A549 (cell line): ENCODE data around the gene AAMDC. TPM values are rescaled to one million over a fixed set of nuclear protein-coding genes. Genes with fewer than 3 reads are reported as not detected.

Experiments
- ATAC-seq, 2 experiments: fragments of 200-7000 bp in 1 of 2; fragments of >200 bp in 1 of 2; cut with Nextera tagmentation in 1 of 2; cut with Tn5 transposase in 1 of 2; 3 replicates each; pipeline versions ENCODE4 v1.8.0 to v1.9.1; 2018 to 2020; ENCODE audit warnings: mild to moderate bottlenecking in 1 of 2, moderate library complexity in 1 of 2
- CTCF ChIA-PET: fragments of 300-600 bp; sonication (Branson Sonifier 250); formaldehyde crosslinking; extraction: SDS; loops from one replicate; lab custom pipeline; 2021; ENCODE audit warnings: antibody characterized with exemption, inconsistent platforms; lab: Yijun Ruan, JAX
- POLR2A ChIA-PET: fragments of 350-600 bp; formaldehyde crosslinking; extraction: SDS; loops from one replicate; lab custom pipeline; 2021; ENCODE audit warnings: antibody characterized with exemption, inconsistent platforms; lab: Yijun Ruan, JAX
- DNase-seq, 2 experiments: peaks; one replicate each; pipeline versions ENCODE4 v3.0.0 to v3.0.0-alpha.2; 2011 to 2016; ENCODE audit warnings: low read depth in 1 of 2, low spot score in 1 of 2
- FAIRE-seq: peaks from 2 replicates; lab custom pipeline; 2011; peaks lifted over from hg19 to GRCh38; lab: Jason Lieb, UNC
- H3K27ac ChIP-seq, 2 experiments: fragments of >200 bp; sonication (Bioruptor Twin); formaldehyde crosslinking; 3 replicates each; pipeline ENCODE4 v1.5.1; 2016 to 2017
- H3K4me1 ChIP-seq: fragments of >200 bp; sonication (Bioruptor Twin); formaldehyde crosslinking; 3 replicates; pipeline ENCODE4 v1.6.1; 2016
- H3K4me2 ChIP-seq: fragments of >200 bp; sonication (Bioruptor Twin); formaldehyde crosslinking; 3 replicates; pipeline ENCODE4 v1.6.1; 2016
- H3K4me3 ChIP-seq: fragments of >200 bp; sonication (Bioruptor Twin); formaldehyde crosslinking; 3 replicates; pipeline ENCODE4 v1.5.1; 2016
- H3K9me3 ChIP-seq: fragments of >200 bp; sonication (Bioruptor Twin); formaldehyde crosslinking; 3 replicates; pipeline ENCODE4 v1.6.1; 2016
- CHD4 ChIP-seq: fragments of 200-600 bp; sonication (generic); IDR thresholded peaks from 2 replicates; pipeline ENCODE4 v1.6.1; 2016; ENCODE audit warnings: antibody characterized with exemption, mild to moderate bottlenecking, borderline replicate concordance
- EHF ChIP-seq: fragments of 250-450 bp; sonication (Bioruptor Pico); IDR thresholded peaks from 2 replicates; pipeline ENCODE4 v1.5.0; 2020; ENCODE audit warnings: mild to moderate bottlenecking
- EP300 ChIP-seq, 2 experiments: fragments of >200 bp; sonication (Bioruptor Twin); formaldehyde crosslinking; IDR thresholded peaks; 2 replicates in 1 of 2; 3 replicates in 1 of 2; pipeline ENCODE4 v1.6.1; 2016 to 2017
- FOSL2 ChIP-seq, 2 experiments: fragments of 450-650 bp in 1 of 2; fragments of >200 bp in 1 of 2; sonication (Bioruptor Twin) in 1 of 2; formaldehyde crosslinking; IDR thresholded peaks; 2 replicates each; pipeline versions ENCODE4 v1.5.0 to v1.6.1; 2016 to 2020; ENCODE audit warnings: mild to moderate bottlenecking in 1 of 2, moderate library complexity in 1 of 2
- GATA3 ChIP-seq: IDR thresholded peaks from 2 replicates; pipeline ENCODE4 v1.6.1; 2012; ENCODE audit warnings: borderline replicate concordance
- HDAC2 ChIP-seq: fragments of 200-600 bp; sonication (generic); IDR thresholded peaks from 2 replicates; pipeline ENCODE4 v1.6.1; 2016
- HEYL ChIP-seq: fragments of 250-450 bp; sonication (Bioruptor Pico); IDR thresholded peaks from 2 replicates; pipeline ENCODE4 v1.8.0; 2021; ENCODE audit warnings: mild to moderate bottlenecking, moderate library complexity
- HOXA7 ChIP-seq: fragments of 250-450 bp; sonication (Bioruptor Pico); IDR thresholded peaks from 2 replicates; pipeline ENCODE4 v1.5.0; 2020; ENCODE audit warnings: mild to moderate bottlenecking, moderate library complexity
- HOXB5 ChIP-seq: fragments of 250-450 bp; sonication (Bioruptor Pico); IDR thresholded peaks from 2 replicates; pipeline ENCODE4 v1.5.0; 2020; ENCODE audit warnings: mild to moderate bottlenecking, moderate library complexity
- JUNB ChIP-seq: fragments of >200 bp; sonication (Bioruptor Twin); formaldehyde crosslinking; IDR thresholded peaks from 2 replicates; pipeline ENCODE4 v1.6.1; 2016
- MAFK ChIP-seq: fragments of 450-650 bp; IDR thresholded peaks from 2 replicates; pipeline ENCODE4 v1.6.1; 2014; ENCODE audit not compliant: partially characterized antibody
- PHF8 ChIP-seq: fragments of 200-600 bp; sonication (generic); IDR thresholded peaks from 2 replicates; pipeline ENCODE4 v1.6.1; 2016; ENCODE audit warnings: low read depth, mild to moderate bottlenecking, antibody characterized with exemption, moderate library complexity, borderline replicate concordance
- RCOR1 ChIP-seq: fragments of 150-350 bp; IDR thresholded peaks from 2 replicates; pipeline ENCODE4 v1.6.1; 2014; ENCODE audit warnings: antibody characterized with exemption, low read length, low read depth
- RFX5 ChIP-seq: fragments of 450-650 bp; IDR thresholded peaks from 2 replicates; pipeline ENCODE4 v1.7.1; 2014; ENCODE audit warnings: antibody characterized with exemption, mild to moderate bottlenecking, moderate library complexity
- RNF2 ChIP-seq: fragments of 200-600 bp; sonication (generic); IDR thresholded peaks from 2 replicates; pipeline ENCODE4 v1.6.1; 2016; ENCODE audit warnings: low read depth, mild to moderate bottlenecking, antibody characterized with exemption, moderate library complexity, borderline replicate concordance
- SMC3 ChIP-seq: fragments of >200 bp; sonication (Bioruptor Twin); formaldehyde crosslinking; IDR thresholded peaks from 3 replicates; pipeline ENCODE4 v1.6.1; 2018; ENCODE audit warnings: inconsistent platforms
- SREBF2 ChIP-seq: fragments of 450-650 bp; IDR thresholded peaks from 2 replicates; pipeline ENCODE4 v1.6.1; 2014; ENCODE audit warnings: mild to moderate bottlenecking, moderate library complexity
- ZC3H11A ChIP-seq: fragments of 450-650 bp; IDR thresholded peaks from 2 replicates; pipeline ENCODE4 v1.6.1; 2014; ENCODE audit warnings: antibody characterized with exemption, mild to moderate bottlenecking
- ZSCAN20 ChIP-seq: fragments of 250-450 bp; sonication (Bioruptor Pico); IDR thresholded peaks from 2 replicates; pipeline ENCODE4 v1.8.0; 2022; ENCODE audit warnings: mild to moderate bottlenecking, moderate library complexity
- WGBS: methylation state at CpG from one replicate; pipeline ENCODE4 v1.1.6; 2017; ENCODE audit errors: missing lambda C conversion rate; 5-methylcytosine and 5-hydroxymethylcytosine counted together
- polyA plus RNA-seq, 4 experiments: library from polyadenylated mRNA; depleted of rRNA in 3 of 4; stranded (reverse); fragments of >200 nt; fragmentation: RNase III in 1 of 4; extraction: RNeasy Plus Mini Kit Qiagen cat#74134 plus additional on column Dnase treatment in 1 of 4; gene quantifications; 2 replicates in 3 of 4; 3 replicates in 1 of 4; pipeline ENCODE4 v1.2.3, GENCODE V29; 2011 to 2017
- TF ChIP-seq, protein P1 (sequence below): fragments of >200 bp; sonication (Bioruptor Twin); formaldehyde crosslinking; IDR thresholded peaks from 3 replicates; pipeline ENCODE4 v1.5.1; 2016
- TF ChIP-seq, protein P2 (sequence below): IDR thresholded peaks from 2 replicates; pipeline ENCODE4 v1.6.1; 2012
- TF ChIP-seq, protein P3 (sequence below): fragments of 250-450 bp; sonication (Bioruptor Pico); IDR thresholded peaks from 2 replicates; pipeline ENCODE4 v1.5.0; 2021; ENCODE audit warnings: mild to moderate bottlenecking, moderate library complexity, borderline replicate concordance
- TF ChIP-seq, protein P4 (sequence below): IDR thresholded peaks from 2 replicates; pipeline ENCODE4 v1.6.1; 2012; ENCODE audit warnings: low read depth, borderline replicate concordance

Gene AAMDC
- polyA plus RNA-seq, 2 of the 4 experiments (the other 2 are of a cell fraction), result 25.4 to 36.5 TPM

DNA sequence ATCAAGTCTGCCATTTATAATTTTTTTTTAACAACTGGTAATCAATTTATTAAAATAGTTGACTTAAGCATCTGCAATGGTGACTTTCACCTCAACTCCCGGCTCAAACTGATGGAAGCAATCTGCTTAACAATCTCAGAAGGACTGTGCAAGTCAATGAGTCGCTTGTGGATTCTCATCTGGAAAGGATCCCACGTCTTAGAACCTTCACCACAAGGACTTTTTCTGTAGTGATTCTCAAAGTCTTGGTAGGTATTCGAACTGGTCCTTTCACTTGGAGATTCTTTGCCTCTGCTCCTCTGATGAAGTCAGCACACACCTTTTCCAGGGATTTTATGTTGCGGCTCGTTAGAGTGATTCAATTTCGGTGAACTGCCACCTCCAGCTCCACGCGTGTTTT is 7.7 kb upstream of the AAMDC start:
- FAIRE-seq, result no peak
- 94% methylated on average over 9 of the region's 9 CpGs for WGBS
- ChIA-PET CTCF (no interaction called here), POLR2A (no interaction called here)
- Histone ChIP-seq H3K4me1 (peaks cover 10% of the 10 kb centered on the region; the same call in 2 of the 3 replicates), H3K27ac (no peak overlapping the region), H3K9me3 (peaks cover 9% of the 10 kb centered on the region; the same call in 2 of the 3 replicates), H3K4me2 (no peak overlapping the region), H3K4me3 (no peak overlapping the region)
- TF ChIP-seq EHF, result no peak
- no peak for TF ChIP-seq SREBF2
- no peak for TF ChIP-seq GATA3
- ATAC-seq, result no peak
- DNase-seq, result no peak

DNA sequence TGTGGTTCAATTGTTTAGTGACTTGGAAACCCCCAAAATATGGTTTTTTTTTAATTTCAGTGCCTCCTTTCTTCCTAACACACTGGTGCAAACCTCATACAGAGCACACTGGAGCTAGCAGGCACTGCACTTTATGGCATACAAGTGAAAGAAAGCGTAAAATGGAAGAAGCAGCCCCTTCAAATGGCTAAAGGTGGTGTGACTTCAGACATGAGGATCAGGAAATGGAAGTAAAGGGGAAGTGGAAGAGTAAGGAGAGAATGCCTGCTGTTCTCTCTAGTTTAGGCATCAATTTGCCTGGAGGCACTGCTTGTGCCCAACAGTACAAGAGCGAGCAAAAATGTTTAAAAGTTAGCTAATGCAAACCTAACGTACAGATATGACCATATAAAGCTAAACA is 6.1 kb upstream of the AAMDC start:
- DNase-seq (no peak), FAIRE-seq (no peak)
- Histone ChIP-seq H3K9me3 (peaks cover 9% of the 10 kb centered on the region; the same call in 2 of the 3 replicates), H3K4me1 (peaks cover 16% of the 10 kb centered on the region; the same call in 2 of the 3 replicates), H3K4me2 (no peak overlapping the region)
- POLR2A ChIA-PET, result no interaction called here
- CTCF ChIA-PET, result no interaction called here
- no peak for TF ChIP-seq GATA3
- TF ChIP-seq FOSL2 (IDR thresholded peaks at IDR 0.05), result no peak
- no peak for TF ChIP-seq FOSL2 (CRISPR knock-in tag; IDR thresholded peaks at IDR 0.05)
- no peak for TF ChIP-seq HOXB5 (CRISPR knock-in tag)
- no peak for TF ChIP-seq RFX5
- TF ChIP-seq ZSCAN20, result no peak
- no peak for TF ChIP-seq SMC3
- no peak for TF ChIP-seq HDAC2
- TF ChIP-seq, protein P1, sequence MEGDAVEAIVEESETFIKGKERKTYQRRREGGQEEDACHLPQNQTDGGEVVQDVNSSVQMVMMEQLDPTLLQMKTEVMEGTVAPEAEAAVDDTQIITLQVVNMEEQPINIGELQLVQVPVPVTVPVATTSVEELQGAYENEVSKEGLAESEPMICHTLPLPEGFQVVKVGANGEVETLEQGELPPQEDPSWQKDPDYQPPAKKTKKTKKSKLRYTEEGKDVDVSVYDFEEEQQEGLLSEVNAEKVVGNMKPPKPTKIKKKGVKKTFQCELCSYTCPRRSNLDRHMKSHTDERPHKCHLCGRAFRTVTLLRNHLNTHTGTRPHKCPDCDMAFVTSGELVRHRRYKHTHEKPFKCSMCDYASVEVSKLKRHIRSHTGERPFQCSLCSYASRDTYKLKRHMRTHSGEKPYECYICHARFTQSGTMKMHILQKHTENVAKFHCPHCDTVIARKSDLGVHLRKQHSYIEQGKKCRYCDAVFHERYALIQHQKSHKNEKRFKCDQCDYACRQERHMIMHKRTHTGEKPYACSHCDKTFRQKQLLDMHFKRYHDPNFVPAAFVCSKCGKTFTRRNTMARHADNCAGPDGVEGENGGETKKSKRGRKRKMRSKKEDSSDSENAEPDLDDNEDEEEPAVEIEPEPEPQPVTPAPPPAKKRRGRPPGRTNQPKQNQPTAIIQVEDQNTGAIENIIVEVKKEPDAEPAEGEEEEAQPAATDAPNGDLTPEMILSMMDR, result no peak
- TF ChIP-seq JUNB, result no peak
- no peak for TF ChIP-seq RCOR1
- TF ChIP-seq EP300 (IDR thresholded peaks at IDR 0.05), result no peak
- TF ChIP-seq HEYL, result no peak
- TF ChIP-seq RNF2, result no peak
- TF ChIP-seq, protein P2, sequence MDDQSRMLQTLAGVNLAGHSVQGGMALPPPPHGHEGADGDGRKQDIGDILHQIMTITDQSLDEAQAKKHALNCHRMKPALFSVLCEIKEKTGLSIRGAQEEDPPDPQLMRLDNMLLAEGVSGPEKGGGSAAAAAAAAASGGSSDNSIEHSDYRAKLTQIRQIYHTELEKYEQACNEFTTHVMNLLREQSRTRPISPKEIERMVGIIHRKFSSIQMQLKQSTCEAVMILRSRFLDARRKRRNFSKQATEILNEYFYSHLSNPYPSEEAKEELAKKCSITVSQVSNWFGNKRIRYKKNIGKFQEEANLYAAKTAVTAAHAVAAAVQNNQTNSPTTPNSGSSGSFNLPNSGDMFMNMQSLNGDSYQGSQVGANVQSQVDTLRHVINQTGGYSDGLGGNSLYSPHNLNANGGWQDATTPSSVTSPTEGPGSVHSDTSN, result no peak
- TF ChIP-seq, protein P3, sequence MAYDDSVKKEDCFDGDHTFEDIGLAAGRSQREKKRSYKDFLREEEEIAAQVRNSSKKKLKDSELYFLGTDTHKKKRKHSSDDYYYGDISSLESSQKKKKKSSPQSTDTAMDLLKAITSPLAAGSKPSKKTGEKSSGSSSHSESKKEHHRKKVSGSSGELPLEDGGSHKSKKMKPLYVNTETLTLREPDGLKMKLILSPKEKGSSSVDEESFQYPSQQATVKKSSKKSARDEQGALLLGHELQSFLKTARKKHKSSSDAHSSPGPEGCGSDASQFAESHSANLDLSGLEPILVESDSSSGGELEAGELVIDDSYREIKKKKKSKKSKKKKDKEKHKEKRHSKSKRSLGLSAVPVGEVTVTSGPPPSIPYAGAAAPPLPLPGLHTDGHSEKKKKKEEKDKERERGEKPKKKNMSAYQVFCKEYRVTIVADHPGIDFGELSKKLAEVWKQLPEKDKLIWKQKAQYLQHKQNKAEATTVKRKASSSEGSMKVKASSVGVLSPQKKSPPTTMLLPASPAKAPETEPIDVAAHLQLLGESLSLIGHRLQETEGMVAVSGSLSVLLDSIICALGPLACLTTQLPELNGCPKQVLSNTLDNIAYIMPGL (CRISPR knock-in tag), result no peak
- no peak for TF ChIP-seq CHD4
- TF ChIP-seq ZC3H11A, result no peak
- TF ChIP-seq, all 56 proteins: peak for 0
- 93% methylated on average over 3 of the region's 3 CpGs for WGBS
- Histone ChIP-seq H3K4me3 (no peak overlapping the region), H3K27ac (no peak overlapping the region)
- ATAC-seq, result no peak

DNA sequence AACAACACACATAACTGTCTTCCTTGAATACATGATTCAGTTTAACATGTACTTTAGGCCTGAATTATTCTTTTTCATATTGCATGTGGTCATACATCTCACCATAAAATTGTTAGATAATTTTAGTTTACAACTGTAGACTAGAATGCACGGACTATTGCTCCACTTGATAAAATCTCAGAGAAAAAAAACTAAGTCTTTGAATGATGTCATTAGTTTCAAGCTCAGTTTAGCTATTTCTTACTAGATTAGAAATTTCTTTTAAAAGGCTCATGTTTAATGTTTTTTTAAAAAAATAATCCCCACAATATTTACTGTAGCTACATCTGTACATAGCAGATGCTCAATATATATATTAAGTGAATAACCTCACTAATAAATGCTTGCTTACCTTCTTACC is 5.5 kb upstream of the AAMDC start:
- CTCF ChIA-PET, result no interaction called here
- peaks cover 16% of the 10 kb centered on the region; the same call in 2 of the 3 replicates for H3K4me1 ChIP-seq
- H3K4me2 ChIP-seq, result no peak overlapping the region
- 89% methylated on average over 1 of the region's 1 CpG for WGBS
- DNase-seq (no peak), ATAC-seq (no peak), FAIRE-seq (no peak)
- TF ChIP-seq, protein P4, sequence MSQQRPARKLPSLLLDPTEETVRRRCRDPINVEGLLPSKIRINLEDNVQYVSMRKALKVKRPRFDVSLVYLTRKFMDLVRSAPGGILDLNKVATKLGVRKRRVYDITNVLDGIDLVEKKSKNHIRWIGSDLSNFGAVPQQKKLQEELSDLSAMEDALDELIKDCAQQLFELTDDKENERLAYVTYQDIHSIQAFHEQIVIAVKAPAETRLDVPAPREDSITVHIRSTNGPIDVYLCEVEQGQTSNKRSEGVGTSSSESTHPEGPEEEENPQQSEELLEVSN, result no peak
- no peak for TF ChIP-seq HOXB5 (CRISPR knock-in tag)
- no peak for TF ChIP-seq SMC3
- TF ChIP-seq HOXA7 (CRISPR knock-in tag), result no peak
- no peak for TF ChIP-seq PHF8
- no peak for TF ChIP-seq GATA3
- TF ChIP-seq MAFK, result no peak
- H3K9me3 ChIP-seq, result peaks cover 9% of the 10 kb centered on the region; the same call in 2 of the 3 replicates
- no peak overlapping the region for H3K4me3 ChIP-seq
- no peak overlapping the region for H3K27ac ChIP-seq
- POLR2A ChIA-PET, result no interaction called here
